CD4-positive, alpha-beta memory T cell (primary cell): ENCODE data around the gene ACTN1. TPM values are rescaled to one million over a fixed set of nuclear protein-coding genes. Genes with fewer than 3 reads are reported as not detected.

Experiments
- CTCF ChIA-PET: fragments of 350-600 bp; sonication (Branson Sonifier 250); formaldehyde crosslinking; loops from one replicate; lab custom pipeline; 2021; ENCODE audit warnings: inconsistent platforms; ENCODE audit not compliant: partially characterized antibody; lab: Charles Lee
- POLR2A ChIA-PET: fragments of 350-600 bp; sonication (Branson Sonifier 250); formaldehyde crosslinking; loops from one replicate; lab custom pipeline; 2021; ENCODE audit not compliant: partially characterized antibody; lab: Charles Lee
- DNase-seq, 5 donors: peaks; one replicate each; pipeline versions ENCODE4 v3.0.0 to v3.0.0-alpha.2; 2020 to 2022; ENCODE audit warnings: mixed read lengths in 1 of 5
- H3K27ac ChIP-seq: one replicate; pipeline ENCODE4 v1.7.0; 2013; ENCODE audit warnings: low read depth, low read length
- H3K27me3 ChIP-seq: 2 replicates; pipeline ENCODE4 v1.7.0; 2013; ENCODE audit warnings: mild to moderate bottlenecking, low read length, moderate library complexity; ENCODE audit not compliant: insufficient read depth
- H3K36me3 ChIP-seq: 2 replicates; pipeline ENCODE4 v1.7.0; 2013; ENCODE audit warnings: mild to moderate bottlenecking, low read length, moderate library complexity; ENCODE audit not compliant: insufficient read depth
- H3K4me1 ChIP-seq: 2 replicates; pipeline ENCODE4 v1.7.0; 2013; ENCODE audit warnings: mild to moderate bottlenecking, low read length, moderate library complexity; ENCODE audit not compliant: insufficient read depth
- H3K4me3 ChIP-seq, 2 donors: one replicate each; pipeline ENCODE4 v1.7.0; 2013; ENCODE audit warnings: low read length in 2 of 2, mild to moderate bottlenecking in 1 of 2
- H3K9me3 ChIP-seq, 2 donors: one replicate each; pipeline ENCODE4 v1.7.0; 2013; ENCODE audit warnings: low read length in 2 of 2, control low read depth in 1 of 2; ENCODE audit not compliant: control insufficient read depth in 1 of 2
- H3K27ac Mint-ChIP-seq, 7 donors: one replicate each; pipeline ENCODE4 v1.8.0; 2020 to 2021; ENCODE audit warnings: mixed read lengths in 7 of 7, mild to moderate bottlenecking in 6 of 7, inconsistent platforms in 3 of 7, moderate library complexity in 3 of 7
- H3K27me3 Mint-ChIP-seq, 2 donors: one replicate each; pipeline ENCODE4 v1.8.0; 2020 to 2021; ENCODE audit warnings: mixed read lengths in 2 of 2
- H3K36me3 Mint-ChIP-seq, 2 donors: one replicate each; pipeline ENCODE4 v1.8.0; 2020 to 2021; ENCODE audit warnings: mixed read lengths in 2 of 2, inconsistent platforms in 1 of 2, mild to moderate bottlenecking in 1 of 2
- H3K4me1 Mint-ChIP-seq, 4 donors: one replicate each; pipeline ENCODE4 v1.8.0; 2020 to 2021; ENCODE audit warnings: mixed read lengths in 4 of 4, mild to moderate bottlenecking in 1 of 4
- H3K4me3 Mint-ChIP-seq, 8 donors: one replicate each; pipeline ENCODE4 v1.8.0; 2020 to 2021; ENCODE audit warnings: mixed read lengths in 8 of 8, mild to moderate bottlenecking in 7 of 8, moderate library complexity in 6 of 8, inconsistent platforms in 3 of 8
- H3K9me3 Mint-ChIP-seq, 8 donors: one replicate each; pipeline ENCODE4 v1.8.0; 2020 to 2021; ENCODE audit warnings: mixed read lengths in 8 of 8, mild to moderate bottlenecking in 5 of 8, inconsistent platforms in 3 of 8, moderate library complexity in 1 of 8
- intact Hi-C: fragments of 100-400 bp; cut with micrococcal nuclease; formaldehyde crosslinking; loops from one replicate; pipeline ENCODE4 v1.15.1; 2023
- polyA plus RNA-seq, 2 donors: library from polyadenylated mRNA; unstranded; fragments of 300-500 nt; fragmentation: Illumina TruSeq; gene quantifications; one replicate each; pipeline ENCODE4 v1.2.3, GENCODE V29; 2021
- total RNA-seq, 2 experiments: library from RNA; stranded (reverse); gene quantifications; one replicate each; pipeline ENCODE4 v1.2.3, GENCODE V29; 2021

Gene ACTN1
- total and polyA plus RNA-seq, 4 experiments from 2014 or later, result 33.6 to 75.1 (median 67.0) TPM

DNA sequence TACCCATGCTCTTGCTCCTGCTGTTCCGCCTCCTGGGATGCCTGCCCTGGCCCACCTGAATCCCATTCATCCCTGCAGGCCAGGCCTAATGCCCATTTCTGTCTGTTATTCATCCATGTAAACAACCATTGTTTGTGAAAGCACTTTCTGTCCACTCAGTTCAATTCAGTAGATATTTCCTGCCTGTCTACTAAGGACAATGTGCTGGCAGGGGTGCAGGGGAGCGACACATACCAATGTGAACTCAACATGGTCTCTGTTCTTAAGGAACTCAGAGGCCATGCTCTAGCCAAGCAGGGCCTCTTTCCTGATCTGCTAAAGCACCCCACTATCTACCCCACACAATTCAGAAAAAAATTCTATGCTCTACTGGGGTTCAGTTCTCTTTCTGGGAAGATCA is 97.7 kb downstream of the ACTN1 start:
- H3K36me3 Mint-ChIP-seq, result peaks cover 47 to 54% of the 10 kb centered on the region in 2 donors
- no peaks in the 10 kb centered on the region for H3K27me3 Mint-ChIP-seq
- intact Hi-C loops, result no loop called here
- Histone ChIP-seq H3K27ac (no peak overlapping the region), H3K36me3 (peaks cover 19% of the 10 kb centered on the region), H3K9me3 (no peaks in the 10 kb centered on the region), H3K4me1 (no peaks in the 10 kb centered on the region), H3K4me3 (no peak overlapping the region), H3K27me3 (no peaks in the 10 kb centered on the region)
- H3K4me1 Mint-ChIP-seq, result no peaks in the 10 kb centered on the region
- CTCF ChIA-PET, result no interaction called here
- no peak overlapping the region for H3K4me3 Mint-ChIP-seq
- no peaks in the 10 kb centered on the region for H3K9me3 Mint-ChIP-seq
- POLR2A ChIA-PET, result no interaction called here
- no peak overlapping the region for H3K27ac Mint-ChIP-seq
- no peak for DNase-seq

- CTCF ChIA-PET, result no interaction called here
- Mint-ChIP-seq H3K36me3 (peaks cover 50 to 56% of the 10 kb centered on the region in 2 donors), H3K27me3 (no peaks in the 10 kb centered on the region), H3K9me3 (no peaks in the 10 kb centered on the region), H3K4me3 (no peak overlapping the region), H3K27ac (no peak overlapping the region), H3K4me1 (no peaks in the 10 kb centered on the region)
- DNase-seq, result no peak
- intact Hi-C loops, result no loop called here
- POLR2A ChIA-PET, result no interaction called here
- Histone ChIP-seq H3K4me3 (no peak overlapping the region), H3K36me3 (peaks cover 19% of the 10 kb centered on the region), H3K27ac (no peak overlapping the region), H3K9me3 (no peaks in the 10 kb centered on the region), H3K4me1 (no peaks in the 10 kb centered on the region), H3K27me3 (no peaks in the 10 kb centered on the region)
These were observed 98.5 kb downstream of the ACTN1 start for GRCh38 chr14:68880581-68881105.

DNA sequence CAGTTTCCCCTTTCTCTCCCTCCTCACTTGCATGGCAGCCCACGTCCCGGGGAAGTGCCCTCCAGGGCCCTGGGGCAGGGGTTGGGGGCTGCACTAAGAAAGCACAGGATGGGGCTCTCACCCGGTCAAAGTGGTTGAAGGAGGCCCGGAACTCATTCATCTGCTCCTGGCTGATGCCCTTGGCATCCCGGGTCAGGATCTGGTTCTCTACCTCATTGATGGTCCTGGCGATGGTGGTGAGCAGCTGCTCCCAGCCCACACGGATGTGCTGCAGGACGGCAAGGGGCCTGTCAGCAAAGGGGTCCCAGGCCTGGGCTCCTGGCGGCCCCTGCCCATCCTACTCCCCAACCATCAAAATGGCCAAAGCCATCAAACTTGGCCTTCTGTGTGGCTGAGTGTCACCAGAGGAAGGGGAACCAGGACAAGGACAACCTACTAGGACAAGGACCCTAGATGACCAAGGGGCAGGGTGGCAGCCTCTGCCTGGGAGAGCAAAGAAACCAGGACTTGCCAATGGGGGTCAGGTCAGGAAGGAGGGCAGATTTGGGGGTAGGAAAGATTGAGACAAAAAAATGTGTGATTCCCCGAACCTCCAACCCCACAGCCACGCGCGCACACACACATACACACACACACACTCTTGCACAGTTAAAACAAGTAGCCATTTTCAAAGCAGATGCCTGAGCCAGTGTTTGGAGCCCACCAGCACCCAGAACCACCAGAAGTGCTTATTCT is 99.1 kb downstream of the ACTN1 start:
- H3K27ac Mint-ChIP-seq, result peak overlapping the region in 1 of 7 donors; percentile 41
- H3K9me3 Mint-ChIP-seq, result no peaks in the 10 kb centered on the region
- Histone ChIP-seq H3K4me3 (no peak overlapping the region), H3K27me3 (no peaks in the 10 kb centered on the region), H3K9me3 (no peaks in the 10 kb centered on the region), H3K4me1 (no peaks in the 10 kb centered on the region), H3K27ac (no peak overlapping the region), H3K36me3 (peaks cover 19% of the 10 kb centered on the region)
- CTCF ChIA-PET, result no interaction called here
- no peak for DNase-seq
- peaks cover 53 to 60% of the 10 kb centered on the region in 2 donors for H3K36me3 Mint-ChIP-seq
- POLR2A ChIA-PET, result no interaction called here
- no peaks in the 10 kb centered on the region for H3K27me3 Mint-ChIP-seq
- no peaks in the 10 kb centered on the region for H3K4me1 Mint-ChIP-seq
- no peak overlapping the region for H3K4me3 Mint-ChIP-seq
- intact Hi-C loops, result no loop called here

- Histone ChIP-seq H3K9me3 (no peaks in the 10 kb centered on the region), H3K4me3 (no peak overlapping the region), H3K27ac (no peak overlapping the region), H3K36me3 (peaks cover 15% of the 10 kb centered on the region), H3K4me1 (no peaks in the 10 kb centered on the region), H3K27me3 (no peaks in the 10 kb centered on the region)
- POLR2A ChIA-PET, result no interaction called here
- Mint-ChIP-seq H3K36me3 (peaks cover 53 to 62% of the 10 kb centered on the region in 2 donors), H3K9me3 (no peaks in the 10 kb centered on the region), H3K27me3 (no peaks in the 10 kb centered on the region), H3K27ac (no peak overlapping the region), H3K4me1 (no peaks in the 10 kb centered on the region), H3K4me3 (no peak overlapping the region)
- CTCF ChIA-PET, result no interaction called here
- intact Hi-C loops, result no loop called here
- no peak for DNase-seq
These were observed 99.8 kb downstream of the ACTN1 start for GRCh38 chr14:68879321-68879781.

- Histone ChIP-seq H3K27ac (no peak overlapping the region), H3K9me3 (no peaks in the 10 kb centered on the region), H3K27me3 (no peaks in the 10 kb centered on the region), H3K36me3 (peaks cover 10% of the 10 kb centered on the region), H3K4me3 (no peak overlapping the region), H3K4me1 (no peaks in the 10 kb centered on the region)
- ChIA-PET CTCF (no interaction called here), POLR2A (no interaction called here)
- Mint-ChIP-seq H3K4me1 (no peaks in the 10 kb centered on the region), H3K4me3 (no peak overlapping the region), H3K27me3 (no peaks in the 10 kb centered on the region), H3K36me3 (peaks cover 50 to 63% of the 10 kb centered on the region in 2 donors), H3K27ac (no peak overlapping the region), H3K9me3 (no peaks in the 10 kb centered on the region)
- DNase-seq, result no peak
- intact Hi-C loops, result no loop called here
These were observed 100.2 kb downstream of the ACTN1 start for GRCh38 chr14:68878908-68879307.

GRCh38 chr14:68877993-68878575 is 101.0 kb downstream of the ACTN1 start:
- H3K27me3 Mint-ChIP-seq, result no peaks in the 10 kb centered on the region
- Histone ChIP-seq H3K4me1 (no peaks in the 10 kb centered on the region), H3K9me3 (no peaks in the 10 kb centered on the region), H3K4me3 (no peak overlapping the region), H3K36me3 (peaks cover 12% of the 10 kb centered on the region), H3K27ac (no peak overlapping the region), H3K27me3 (no peaks in the 10 kb centered on the region)
- POLR2A ChIA-PET, result no interaction called here
- H3K27ac Mint-ChIP-seq, result peak overlapping the region in 2 of 7 donors; percentile 90 to 92
- H3K9me3 Mint-ChIP-seq, result peaks cover 0 to 3% (median 0%) of the 10 kb centered on the region in 8 donors
- CTCF ChIA-PET, result no interaction called here
- intact Hi-C loops, result no loop called here
- H3K4me1 Mint-ChIP-seq, result no peaks in the 10 kb centered on the region
- no peak for DNase-seq
- peaks cover 56 to 68% of the 10 kb centered on the region in 2 donors for H3K36me3 Mint-ChIP-seq
- H3K4me3 Mint-ChIP-seq, result no peak overlapping the region

DNA sequence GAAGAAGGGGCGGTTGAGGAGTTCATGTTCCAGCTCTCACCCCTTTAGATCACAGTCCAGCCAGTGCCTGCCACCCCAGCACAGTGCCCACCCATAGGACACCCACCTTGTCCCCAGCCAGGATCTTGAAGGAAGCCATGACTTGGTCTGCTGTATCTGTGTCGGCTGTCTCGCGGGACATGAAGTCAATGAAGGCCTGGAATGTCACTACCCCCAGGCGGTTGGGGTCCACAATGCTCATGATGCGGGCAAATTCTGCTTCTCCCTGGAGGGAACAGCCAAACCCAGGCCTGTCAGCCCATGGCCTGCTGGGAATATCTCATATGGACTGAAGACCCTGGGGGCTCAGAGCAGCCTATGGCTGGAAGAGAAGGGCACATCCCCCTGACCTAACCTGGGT is 102.1 kb downstream of the ACTN1 start:
- ChIA-PET POLR2A (no interaction called here), CTCF (no interaction called here)
- Histone ChIP-seq H3K36me3 (peaks cover 17% of the 10 kb centered on the region), H3K27ac (no peak overlapping the region), H3K4me1 (no peaks in the 10 kb centered on the region), H3K27me3 (no peaks in the 10 kb centered on the region), H3K9me3 (no peaks in the 10 kb centered on the region), H3K4me3 (no peak overlapping the region)
- no peaks in the 10 kb centered on the region for H3K27me3 Mint-ChIP-seq
- intact Hi-C loops, result no loop called here
- H3K9me3 Mint-ChIP-seq, result peaks cover 0 to 5% (median 0%) of the 10 kb centered on the region in 8 donors
- H3K4me3 Mint-ChIP-seq, result no peak overlapping the region
- H3K36me3 Mint-ChIP-seq, result peaks cover 55 to 73% of the 10 kb centered on the region in 2 donors
- no peak for DNase-seq
- H3K4me1 Mint-ChIP-seq, result no peaks in the 10 kb centered on the region
- no peak overlapping the region for H3K27ac Mint-ChIP-seq
